ENCODE results near the gene KRT6B.
A peak's percentile ranks its signal among the peaks of the same experiment; 100 is the strongest.
"Not testable (repeated sequence)": the region's sequence is repeated elsewhere in the genome, so short reads cannot be mapped to it uniquely, and the experiment has no call there.

The KRT6B gene

DNA sequence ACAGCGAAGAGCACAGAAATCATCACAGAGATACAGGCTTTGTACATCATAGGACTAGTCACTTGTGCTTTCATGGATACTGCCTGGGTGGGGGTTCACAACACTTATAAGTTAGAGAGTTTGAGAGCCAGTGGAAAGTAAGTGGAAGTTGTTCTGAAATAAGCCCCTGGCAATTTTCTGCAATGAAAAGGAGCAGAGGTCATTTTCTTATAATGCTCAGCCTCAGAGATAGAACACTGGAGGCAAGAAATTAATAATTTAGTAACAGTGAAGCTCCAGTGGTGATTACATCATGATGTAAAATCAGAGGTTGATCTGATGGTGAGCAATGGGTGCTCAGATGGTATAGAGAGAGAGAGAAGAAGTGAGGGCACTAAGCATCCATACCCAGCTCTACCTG is 35.3 kb upstream of the KRT6B start:
- H3K4me3 Mint-ChIP-seq: no peak overlapping the region
- no peak for ATAC-seq

DNA sequence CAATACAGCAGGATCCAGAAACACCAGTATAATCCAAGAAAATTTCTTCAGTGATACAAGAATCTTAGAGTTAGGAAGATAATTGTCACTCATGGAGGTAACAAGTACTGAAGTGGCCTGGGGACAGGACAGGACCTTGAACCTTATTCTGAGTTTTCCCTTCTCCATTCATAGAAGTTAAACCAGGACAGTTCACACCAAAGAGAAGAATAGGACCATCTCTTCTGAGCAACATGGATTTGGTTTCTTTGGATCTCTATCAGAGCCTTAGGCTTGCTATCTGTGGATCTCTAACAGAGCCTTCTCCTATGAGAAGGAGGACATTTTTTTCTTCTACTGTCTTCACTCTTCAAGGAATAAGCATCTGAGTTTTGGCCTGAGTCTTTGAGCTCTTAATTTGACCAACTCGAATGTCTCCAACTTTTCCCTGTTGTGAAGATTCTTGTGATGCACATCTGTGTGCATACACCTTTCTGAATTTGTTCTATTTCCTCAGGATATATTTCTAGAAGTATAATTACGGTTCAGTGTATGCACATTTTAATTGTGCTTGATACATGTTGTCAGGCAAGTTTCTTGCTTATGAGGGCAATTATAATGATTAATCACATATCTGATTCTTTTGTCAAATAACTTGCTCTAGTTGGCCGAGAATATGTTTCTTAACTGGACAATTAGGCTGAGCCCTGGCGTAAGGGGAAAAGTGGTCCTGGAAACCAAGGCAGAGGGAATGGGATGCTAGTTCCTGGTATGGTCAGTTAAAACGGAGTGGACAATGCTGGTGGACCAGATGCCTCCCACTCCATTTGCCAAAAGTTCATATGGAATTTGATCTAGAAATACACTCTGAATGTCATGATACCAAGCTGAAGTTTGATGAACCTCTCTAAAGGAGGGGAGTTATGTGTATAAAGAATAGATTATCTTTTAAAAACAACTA is 34.5 kb upstream of the KRT6B start:
- Mint-ChIP-seq H3K4me3 (no peak overlapping the region), H3K27ac (no peak overlapping the region), H3K4me1 (no peaks in the 10 kb centered on the region), H3K27me3 (peaks cover 67% of the 10 kb centered on the region), H3K9me3 (peaks cover 12% of the 10 kb centered on the region in 2 donors)
- no peak for ATAC-seq
- DNase-seq: no peak

More for the DNA sequence above, 35.3 kb upstream of the KRT6B start:
- DNase-seq: no peak
- peak overlapping the region in 1 of 2 donors; percentile 43 for H3K27ac Mint-ChIP-seq
- H3K27me3 Mint-ChIP-seq: peaks cover 75% of the 10 kb centered on the region
- no peaks in the 10 kb centered on the region for H3K4me1 Mint-ChIP-seq
- peaks cover 12% of the 10 kb centered on the region in 2 donors for H3K9me3 Mint-ChIP-seq

DNA sequence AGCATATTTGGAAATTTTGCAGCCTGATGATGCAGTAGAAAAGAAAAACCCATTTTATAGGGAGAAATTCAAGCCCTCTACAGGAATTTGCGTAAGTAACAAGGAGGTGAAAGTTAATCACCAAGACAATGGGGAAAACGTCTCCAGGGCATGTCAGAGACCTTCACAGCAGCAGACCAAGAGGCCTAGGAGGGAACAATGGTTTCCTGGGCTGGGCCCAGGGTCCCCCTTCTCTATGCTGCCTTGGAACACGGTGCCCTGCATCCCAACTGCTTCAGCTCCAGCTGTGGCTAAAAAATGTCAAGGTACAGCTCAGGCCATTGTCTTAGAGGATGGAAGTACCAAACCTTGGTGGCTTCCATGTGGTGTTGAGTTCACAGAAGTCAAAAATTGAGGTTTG is 28.1 kb upstream of the KRT6B start:
- no peak for ATAC-seq
- Mint-ChIP-seq H3K4me3 (no peak overlapping the region), H3K4me1 (no peaks in the 10 kb centered on the region), H3K9me3 (peaks cover 8 to 22% of the 10 kb centered on the region in 2 donors), H3K27ac (no peak overlapping the region), H3K27me3 (peaks cover 32% of the 10 kb centered on the region)
- DNase-seq: no peak

DNA sequence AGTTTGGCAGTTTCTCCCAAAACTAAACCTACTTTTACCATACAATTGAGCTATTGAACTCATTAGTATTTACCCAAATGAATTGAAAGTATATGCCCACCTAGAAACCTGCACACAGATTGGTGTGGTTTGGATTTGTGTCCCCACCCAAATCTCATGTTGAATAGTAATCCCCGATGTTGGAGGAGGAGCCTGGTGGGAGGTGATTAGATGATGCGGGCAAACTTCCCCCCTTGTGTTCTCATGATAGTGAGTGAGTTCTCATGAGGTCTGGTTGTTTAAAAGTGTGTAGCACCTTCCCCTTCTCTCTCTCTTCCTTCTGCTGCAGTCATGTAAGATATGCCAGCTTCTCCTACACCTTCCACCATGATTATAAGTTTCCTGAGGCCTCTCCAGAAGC is 25.7 kb upstream of the KRT6B start:
- H3K4me1 Mint-ChIP-seq: no peaks in the 10 kb centered on the region
- H3K27ac Mint-ChIP-seq: no peak overlapping the region
- H3K27me3 Mint-ChIP-seq: peaks cover 11% of the 10 kb centered on the region
- H3K4me3 Mint-ChIP-seq: no peak overlapping the region
- ATAC-seq (no peak), DNase-seq (no peak)
- peaks cover 0 to 14% of the 10 kb centered on the region in 2 donors for H3K9me3 Mint-ChIP-seq

DNA sequence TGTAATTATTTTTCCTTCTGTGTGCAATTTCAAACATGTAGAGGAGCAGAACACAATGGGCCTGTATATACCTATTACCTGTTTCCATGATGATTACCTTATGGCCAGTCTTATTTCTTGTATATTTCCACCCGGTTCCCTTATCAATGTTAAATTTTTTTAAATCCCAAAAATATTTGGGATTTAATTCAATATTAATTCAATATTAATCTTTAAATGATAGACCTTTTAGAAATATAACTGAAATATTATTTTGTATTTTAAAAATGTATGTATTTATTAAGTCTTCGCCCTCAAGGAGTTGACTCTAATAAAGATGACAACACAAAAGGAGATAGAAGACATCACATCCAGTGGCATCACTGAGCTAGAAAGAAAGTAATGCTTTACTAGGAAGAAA is 22.3 kb upstream of the KRT6B start:
- Mint-ChIP-seq H3K4me3 (no peak overlapping the region), H3K9me3 (peaks cover 0 to 7% of the 10 kb centered on the region in 2 donors), H3K27me3 (peaks cover 1% of the 10 kb centered on the region), H3K27ac (no peak overlapping the region), H3K4me1 (no peaks in the 10 kb centered on the region)
- ATAC-seq (no peak), DNase-seq (no peak)

DNA sequence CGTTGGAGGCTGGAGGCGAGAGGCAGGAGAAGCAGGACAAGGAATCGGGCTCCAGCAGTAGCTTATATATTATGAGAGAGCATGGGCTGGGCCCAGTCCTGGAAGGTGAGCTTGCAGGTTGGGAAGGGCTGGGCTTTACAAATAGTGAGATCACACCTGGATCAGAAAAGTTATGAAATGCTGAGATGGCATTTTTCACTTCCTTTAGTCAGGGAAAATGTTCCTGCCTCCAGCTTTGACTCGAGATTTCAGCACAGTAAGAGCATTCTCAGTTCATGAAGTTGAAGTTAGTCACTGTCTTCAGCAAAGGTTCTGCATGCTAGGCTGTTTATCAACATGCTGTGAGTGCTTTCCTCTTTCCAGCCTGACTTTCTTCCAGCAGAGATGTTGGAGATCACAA is 21.8 kb upstream of the KRT6B start, which contains the start of gene KRT6C:
TSS of gene KRT6C (minus strand) at position 38 of the 400 bp plus-strand sequence. CDS start 68 bp downstream, outside the sequence.
- DNase-seq (no peak), ATAC-seq (no peak)
- H3K27me3 Mint-ChIP-seq: no peaks in the 10 kb centered on the region
- no peak within 1 kb of the TSS for H3K27ac Mint-ChIP-seq
- H3K4me3 Mint-ChIP-seq: no peak within 1 kb of the TSS
- no peaks in the 10 kb centered on the region for H3K4me1 Mint-ChIP-seq
- peaks cover 0 to 4% of the 10 kb centered on the region in 2 donors for H3K9me3 Mint-ChIP-seq

DNA sequence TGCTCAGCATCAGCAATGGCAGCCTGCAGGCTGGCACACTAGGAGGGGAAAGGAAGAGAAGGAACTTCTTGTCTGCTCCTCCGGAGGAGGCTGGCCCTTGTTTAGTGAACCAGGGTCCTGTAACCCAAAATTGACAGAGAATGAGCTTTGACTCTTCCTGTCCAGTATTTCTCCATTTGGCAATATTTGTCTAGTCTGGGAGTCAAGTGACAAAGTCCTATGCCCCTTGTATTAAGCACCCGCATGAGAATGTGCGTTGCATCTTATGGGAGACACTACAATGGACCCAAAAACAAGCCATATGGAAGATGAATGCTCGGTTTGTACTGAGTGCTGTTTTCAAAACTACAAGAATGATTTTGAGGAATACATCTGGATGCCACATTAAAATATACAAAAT is 17.9 kb upstream of the KRT6B start:
- no peak for ATAC-seq

DNA sequence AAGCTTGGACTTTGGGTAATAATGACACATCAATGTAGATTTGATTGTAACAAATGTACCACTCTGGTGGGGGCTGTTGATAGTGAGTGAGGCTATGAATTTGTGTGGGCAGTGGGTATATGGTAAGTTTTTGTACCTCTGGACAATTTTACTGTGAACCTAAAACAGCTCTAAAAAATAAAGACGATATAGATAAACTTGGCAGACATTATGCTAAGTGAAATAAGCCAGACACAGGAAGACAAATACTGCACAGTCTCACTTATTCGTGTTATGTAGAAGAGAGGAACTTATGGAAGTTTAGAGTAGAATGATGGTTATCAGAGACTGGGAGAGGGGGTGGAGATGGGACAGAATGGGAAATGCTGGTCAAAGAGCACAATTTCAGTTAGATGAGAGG is 13.0 kb upstream of the KRT6B start:
- peaks cover 30% of the 10 kb centered on the region for H3K27me3 Mint-ChIP-seq
- no peaks in the 10 kb centered on the region for H3K9me3 Mint-ChIP-seq
- no peak overlapping the region for H3K4me3 Mint-ChIP-seq
- no peak overlapping the region for H3K27ac Mint-ChIP-seq
- ATAC-seq: no peak
- no peak for DNase-seq
- no peaks in the 10 kb centered on the region for H3K4me1 Mint-ChIP-seq

More for the DNA sequence above, 17.9 kb upstream of the KRT6B start:
- Mint-ChIP-seq H3K27ac (no peak overlapping the region), H3K4me3 (no peak overlapping the region), H3K9me3 (no peaks in the 10 kb centered on the region), H3K27me3 (peaks cover 6% of the 10 kb centered on the region), H3K4me1 (no peaks in the 10 kb centered on the region)
- DNase-seq: no peak

DNA sequence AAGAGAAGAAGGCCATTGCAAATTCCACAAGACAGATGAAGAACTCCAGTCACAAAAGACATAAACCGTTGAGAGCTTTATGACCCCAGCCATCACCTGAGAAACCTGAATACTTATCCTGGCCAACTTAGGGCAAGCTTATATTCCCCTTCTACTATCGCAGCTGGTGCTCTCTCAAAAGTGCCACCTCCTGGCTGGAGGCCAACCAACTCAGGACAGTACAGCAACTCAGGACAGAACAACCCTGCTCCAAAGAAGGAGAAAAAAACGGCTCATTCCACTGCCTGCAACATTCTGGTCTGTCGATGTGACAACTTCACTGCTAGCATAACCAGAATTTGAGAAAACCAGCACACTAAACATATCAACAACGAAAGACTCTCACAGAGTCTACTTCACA is 9.7 kb upstream of the KRT6B start:
- Mint-ChIP-seq H3K4me1 (no peaks in the 10 kb centered on the region), H3K27ac (no peak overlapping the region)

DNA sequence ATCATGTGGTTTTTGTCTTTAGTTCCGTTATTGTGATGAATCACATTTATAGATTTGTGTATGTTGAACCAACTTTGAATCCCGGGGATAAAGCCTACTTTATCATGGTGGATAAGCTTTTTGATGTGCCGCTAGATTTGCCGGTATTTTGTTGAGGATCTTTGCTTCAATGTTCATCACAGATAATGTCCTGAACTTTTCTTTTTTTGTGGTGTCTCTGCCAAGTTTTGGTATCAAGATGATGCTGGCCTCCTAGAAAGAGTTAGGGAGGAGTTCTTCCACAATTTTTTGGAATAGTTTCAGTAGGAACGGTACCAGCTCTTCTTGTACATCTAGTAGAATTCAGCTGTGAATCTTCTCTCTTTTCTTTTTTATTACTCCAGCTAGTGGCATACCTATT is 6.9 kb upstream of the KRT6B start:
- DNase-seq (no peak), ATAC-seq (no peak)
- Mint-ChIP-seq H3K9me3 (no peaks in the 10 kb centered on the region), H3K27me3 (peaks cover 17% of the 10 kb centered on the region), H3K4me1 (no peaks in the 10 kb centered on the region), H3K27ac (peak overlapping the region in 1 of 2 donors; percentile 25), H3K4me3 (no peak overlapping the region)

More for the DNA sequence above, 9.7 kb upstream of the KRT6B start:
- DNase-seq: no peak
- Mint-ChIP-seq H3K9me3 (no peaks in the 10 kb centered on the region), H3K27me3 (peaks cover 30% of the 10 kb centered on the region), H3K4me3 (no peak overlapping the region)
- ATAC-seq: no peak

DNA sequence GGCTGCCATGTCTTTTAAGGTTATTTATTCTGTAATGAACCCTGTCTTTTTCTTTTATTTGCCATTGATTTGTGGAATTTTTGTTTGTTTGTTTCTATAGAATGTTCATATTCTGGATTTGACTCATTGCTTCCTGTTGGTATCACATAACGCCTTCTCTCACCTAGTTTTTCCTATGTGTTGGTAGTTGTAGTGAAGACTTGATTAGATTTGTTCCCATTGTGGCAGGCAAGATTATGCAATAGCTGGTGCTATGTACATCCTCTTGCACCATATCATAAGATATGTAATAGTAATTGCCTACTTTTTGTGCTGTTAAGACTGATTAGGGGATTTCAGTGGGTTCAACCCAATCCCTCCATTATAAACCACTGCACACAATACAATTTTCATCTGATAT is 3.9 kb upstream of the KRT6B start:
- no peaks in the 10 kb centered on the region for H3K4me1 Mint-ChIP-seq
- H3K9me3 Mint-ChIP-seq: no peaks in the 10 kb centered on the region
- no peak for ATAC-seq
- H3K27me3 Mint-ChIP-seq: no peaks in the 10 kb centered on the region
- H3K27ac Mint-ChIP-seq: no peak overlapping the region
- no peak overlapping the region for H3K4me3 Mint-ChIP-seq
- no peak for DNase-seq

DNA sequence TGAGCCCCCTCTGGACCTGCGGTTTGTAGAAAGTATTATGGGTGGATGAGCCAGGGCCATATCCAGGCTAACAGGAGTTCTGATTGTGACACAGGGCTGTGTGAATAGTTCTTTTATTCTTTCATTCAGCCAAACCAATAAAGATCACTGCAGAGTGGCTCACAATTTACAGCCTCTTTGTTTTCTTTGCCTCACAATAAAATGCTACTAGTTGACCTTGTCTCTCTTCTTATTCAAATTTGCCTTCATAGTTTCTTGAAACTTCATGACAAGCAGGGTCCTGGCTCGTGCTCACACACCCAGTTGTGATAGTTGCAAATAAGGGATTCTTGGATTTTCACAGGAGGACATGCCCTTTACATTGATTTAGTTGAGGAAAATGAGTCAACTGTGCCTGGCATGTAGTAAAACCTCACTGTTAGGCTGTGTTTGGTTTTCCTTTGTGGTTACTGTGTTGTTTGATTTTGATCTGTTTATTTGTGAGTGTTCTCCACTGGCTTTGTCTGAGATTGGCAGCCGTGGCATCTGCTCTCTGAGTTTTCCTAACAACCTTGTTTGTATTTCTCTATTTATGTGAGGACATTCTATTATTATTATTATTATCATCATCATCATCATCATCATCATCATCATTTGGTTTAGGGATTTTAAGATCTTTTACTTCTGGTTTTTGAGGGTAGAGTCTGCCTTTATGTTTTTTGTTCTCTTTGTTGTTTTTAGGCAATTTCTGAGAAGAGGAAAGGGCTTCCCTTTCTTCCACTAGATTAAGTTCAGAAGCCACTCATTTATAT is 2.7 kb upstream of the KRT6B start:
- H3K27me3 Mint-ChIP-seq: peaks cover 8% of the 10 kb centered on the region
- no peak overlapping the region for H3K27ac Mint-ChIP-seq
- H3K4me1 Mint-ChIP-seq: no peaks in the 10 kb centered on the region
- DNase-seq (no peak), ATAC-seq (no peak)
- H3K4me3 Mint-ChIP-seq: no peak overlapping the region
- H3K9me3 Mint-ChIP-seq: no peaks in the 10 kb centered on the region

DNA sequence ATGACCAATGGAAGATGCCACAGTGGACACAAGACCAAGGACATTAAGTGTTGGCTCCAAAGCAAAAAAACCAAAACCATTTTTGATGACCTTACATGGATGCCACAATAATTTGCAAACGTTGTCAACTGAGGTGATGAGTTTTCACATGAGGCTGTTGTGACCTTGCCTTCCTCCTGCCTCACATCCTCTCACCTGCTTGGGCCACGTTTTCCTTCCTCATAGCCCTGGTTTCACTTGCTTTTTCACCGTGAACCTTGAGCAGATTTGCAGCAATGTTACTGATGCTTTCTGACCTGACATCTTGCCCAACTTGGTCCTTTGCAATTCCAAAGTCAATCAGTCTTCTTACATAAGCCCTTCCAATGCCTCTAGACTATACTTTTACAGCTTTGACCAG is 3.7 kb downstream of the KRT6B start:
- no peaks in the 10 kb centered on the region for H3K4me1 Mint-ChIP-seq
- no peak overlapping the region for H3K27ac Mint-ChIP-seq
- no peak overlapping the region for H3K4me3 Mint-ChIP-seq
- no peak for DNase-seq
- no peaks in the 10 kb centered on the region for H3K9me3 Mint-ChIP-seq
- H3K27me3 Mint-ChIP-seq: peaks cover 43% of the 10 kb centered on the region
- ATAC-seq: no peak

DNA sequence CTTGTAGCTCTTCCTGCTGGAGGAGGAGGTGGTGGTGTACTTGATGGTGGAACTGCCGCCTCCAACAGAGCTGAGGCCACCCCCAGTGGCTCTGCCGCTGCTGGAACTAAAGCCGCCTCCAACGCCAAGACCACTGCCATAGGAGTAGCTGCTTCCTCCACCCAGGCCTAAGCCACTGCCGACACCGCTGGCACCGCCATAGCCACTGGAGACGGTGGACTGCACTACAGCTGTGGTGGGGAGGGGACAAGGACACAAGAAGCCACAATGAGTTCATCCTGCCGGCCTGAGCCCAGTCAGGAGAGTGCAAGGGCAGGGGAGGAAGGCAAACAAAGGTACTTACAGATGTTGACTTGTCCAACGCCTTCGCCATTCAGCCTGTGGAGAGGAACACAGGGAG is 4.8 kb downstream of the KRT6B start:
- H3K4me1 Mint-ChIP-seq, H3K9me3 Mint-ChIP-seq, H3K4me3 Mint-ChIP-seq, DNase-seq, ATAC-seq, H3K27ac Mint-ChIP-seq: not testable (repeated sequence)
- H3K27me3 Mint-ChIP-seq: peaks cover 50% of the 10 kb centered on the region

DNA sequence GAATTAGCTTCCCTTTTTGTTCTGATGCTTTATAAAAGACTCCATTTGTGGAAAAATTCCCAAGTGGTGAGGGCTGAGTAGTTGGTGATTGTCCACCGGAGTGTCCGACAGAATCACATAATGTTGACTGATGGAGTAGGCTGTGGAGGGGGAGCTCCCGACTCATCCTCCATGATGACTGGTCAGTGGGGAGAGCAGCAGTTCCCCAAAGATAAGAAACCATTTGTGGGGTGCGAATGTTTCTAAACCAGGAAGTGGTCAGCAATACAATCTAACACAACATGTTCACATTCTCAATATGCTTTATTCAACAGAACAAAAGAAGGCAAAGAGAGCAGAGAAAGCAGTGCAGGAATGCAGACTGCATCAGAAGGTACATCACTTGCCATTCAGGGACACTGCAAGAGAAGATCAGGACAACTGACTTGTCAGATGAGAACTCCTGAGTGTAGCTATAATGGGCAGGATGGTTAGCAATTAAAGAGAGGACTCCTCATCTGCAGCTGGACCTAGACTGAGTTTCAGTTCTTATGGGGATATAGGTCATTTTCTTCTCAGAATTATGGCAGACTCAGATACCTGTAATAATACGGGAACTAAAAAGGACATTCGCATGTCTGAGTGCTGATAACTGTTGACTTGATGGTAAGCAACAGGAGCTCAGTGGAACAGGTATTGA is 5.4 kb downstream of the KRT6B start:
- peak overlapping the region in 1 of 2 donors; percentile 85 for H3K27ac Mint-ChIP-seq
- H3K9me3 Mint-ChIP-seq: no peaks in the 10 kb centered on the region
- DNase-seq: no peak
- H3K4me3 Mint-ChIP-seq: no peak overlapping the region
- H3K4me1 Mint-ChIP-seq: no peaks in the 10 kb centered on the region
- ATAC-seq: no peak
- peaks cover 51% of the 10 kb centered on the region for H3K27me3 Mint-ChIP-seq

Measured in stimulated activated naive CD8-positive, alpha-beta T cell treated with anti-CD3 and anti-CD28 coated beads, Interleukin-15, amount 100 ng/mL, for 72 hours (primary cell).